Pancreas (tissue), 10 donors: ENCODE results near the gene PTPN14. TPM values are rescaled to one million over a fixed set of nuclear protein-coding genes. Genes with fewer than 3 reads are reported as not detected.
"Not testable (repeated sequence)": the region's sequence is repeated elsewhere in the genome, so short reads cannot be mapped to it uniquely, and the experiment has no call there.

Experiments
- ATAC-seq, 4 donors: fragments of 200-7000 bp; cut with Tn5 transposase; one replicate each; pipeline versions ENCODE4 v1.8.0 to v1.9.1; 2020; ENCODE audit warnings: mild to moderate bottlenecking in 4 of 4, moderate library complexity in 4 of 4
- DNase-seq, 6 donors: peaks; one replicate each; pipeline ENCODE4 v3.0.0-alpha.2; 2020
- FAIRE-seq: peaks from 2 replicates; lab custom pipeline; 2012; peaks lifted over from hg19 to GRCh38; lab: Jason Lieb, UNC
- H3K27ac ChIP-seq, 4 donors: fragments of 200-600 bp; sonication (generic); 1 replicate in 3 of 4; 2 replicates in 1 of 4; pipeline versions ENCODE4 v1.5.0 to v1.8.0; 2020
- H3K27me3 ChIP-seq, 4 donors: fragments of 200-600 bp; one replicate each; pipeline ENCODE4 v1.8.0; 2021
- H3K36me3 ChIP-seq, 3 donors: fragments of 200-600 bp; sonication (generic) in 1 of 3; one replicate each; pipeline versions ENCODE4 v1.5.0 to v1.8.0; 2020 to 2021
- H3K4me1 ChIP-seq, 3 donors: fragments of 200-600 bp; one replicate each; pipeline ENCODE4 v1.8.0; 2021
- H3K4me3 ChIP-seq, 4 donors: fragments of 200-600 bp; sonication (generic) in 2 of 4; one replicate each; pipeline versions ENCODE4 v1.5.0 to v1.8.0; 2020 to 2021
- H3K9me3 ChIP-seq, 4 donors: fragments of 200-600 bp; one replicate each; pipeline ENCODE4 v1.8.0; 2021
- WGBS, 2 donors: extraction: QIAGEN DNeasy Blood & Tissue Kit; methylation state at CpG; one replicate each; pipeline ENCODE4 v1.1.7; 2013; 5-methylcytosine and 5-hydroxymethylcytosine counted together
- intact Hi-C, 3 donors: fragments of 100-400 bp; cut with DNase I; formaldehyde crosslinking; loops; one replicate each; pipeline versions ENCODE4 v1.11.1 to v1.14.2; 2022
- polyA plus RNA-seq, 2 donors: library from polyadenylated mRNA; stranded (reverse); fragments of 200-250 nt; gene quantifications; one replicate each; pipeline ENCODE4 v1.2.3, GENCODE V29; 2013
- total RNA-seq, 6 donors: library from RNA; stranded (reverse); fragmentation: NEBNext Ultra II Directional in 4 of 6; extraction: Animal tissue kit (Norgen Biotek cat#: 25700) in 4 of 6; gene quantifications; one replicate each; pipeline versions ENCODE4 v1.2.1 to v1.2.4, GENCODE V29; 2021 to 2023
- TF ChIP-seq, protein P1 (sequence below), 4 donors: fragments of 200-600 bp; sonication (generic) in 3 of 4; IDR thresholded peaks; one replicate each; pipeline versions ENCODE4 v1.5.0 to v1.8.0; 2021; ENCODE audit warnings: antibody characterized with exemption in 4 of 4
- donor health status: healthy with polysubstance abuse.
- donor health status: DM: no; HTN: no; CAD: no; lungs with moderate emphysema.
- donor health status: DM: no; HTN: no; CAD: no.
- donor health status: control.
- donor health status: control.
- donor health status: Bipolar disorder and iron deficiency.
- donor health status: DM: yes; HTN: yes; CAD: no.
- donor health status: DM: no; HTN: no; CAD: no.
- donor health status: DM: no; HTN: no; CAD: no.
- donor health status: DM: yes; HTN: yes; CAD: no.

PTPN14 gene
- total and polyA plus RNA-seq, 8 donors, result 1.9 to 17.5 (median 11.5) TPM

DNA sequence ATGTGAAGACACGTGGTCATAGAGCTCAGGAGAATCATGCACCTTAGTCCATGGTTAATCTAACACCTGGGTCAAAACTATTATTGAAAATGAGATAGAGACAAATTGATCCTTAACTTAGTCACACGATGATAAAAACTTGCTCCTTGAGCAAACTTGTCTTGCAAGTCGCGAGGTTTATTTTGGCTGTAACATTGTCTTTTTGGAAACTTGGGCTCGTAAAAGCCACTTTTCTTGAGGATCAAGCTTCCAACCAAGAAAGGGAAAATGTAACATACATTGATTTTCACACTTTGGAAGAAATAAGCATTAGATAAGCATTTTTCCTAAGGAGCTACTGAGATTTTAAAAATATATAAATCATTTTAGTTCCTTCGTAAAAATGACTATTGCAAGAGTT, 31.7 kb upstream of the PTPN14 start:
- no peaks in the 10 kb centered on the region for H3K9me3 ChIP-seq
- 45 to 46% methylated on average over 6 of the region's 6 CpGs for WGBS, 2 donors
- peaks cover 0 to 6% (median 0%) of the 10 kb centered on the region in 3 donors for H3K4me1 ChIP-seq
- no peak overlapping the region for H3K4me3 ChIP-seq
- ATAC-seq (no peak), DNase-seq (no peak), FAIRE-seq (no peak)
- intact Hi-C loops, result no loop called here
- no peak overlapping the region for H3K27ac ChIP-seq
- H3K36me3 ChIP-seq, result no peaks in the 10 kb centered on the region
- TF ChIP-seq, protein P1, sequence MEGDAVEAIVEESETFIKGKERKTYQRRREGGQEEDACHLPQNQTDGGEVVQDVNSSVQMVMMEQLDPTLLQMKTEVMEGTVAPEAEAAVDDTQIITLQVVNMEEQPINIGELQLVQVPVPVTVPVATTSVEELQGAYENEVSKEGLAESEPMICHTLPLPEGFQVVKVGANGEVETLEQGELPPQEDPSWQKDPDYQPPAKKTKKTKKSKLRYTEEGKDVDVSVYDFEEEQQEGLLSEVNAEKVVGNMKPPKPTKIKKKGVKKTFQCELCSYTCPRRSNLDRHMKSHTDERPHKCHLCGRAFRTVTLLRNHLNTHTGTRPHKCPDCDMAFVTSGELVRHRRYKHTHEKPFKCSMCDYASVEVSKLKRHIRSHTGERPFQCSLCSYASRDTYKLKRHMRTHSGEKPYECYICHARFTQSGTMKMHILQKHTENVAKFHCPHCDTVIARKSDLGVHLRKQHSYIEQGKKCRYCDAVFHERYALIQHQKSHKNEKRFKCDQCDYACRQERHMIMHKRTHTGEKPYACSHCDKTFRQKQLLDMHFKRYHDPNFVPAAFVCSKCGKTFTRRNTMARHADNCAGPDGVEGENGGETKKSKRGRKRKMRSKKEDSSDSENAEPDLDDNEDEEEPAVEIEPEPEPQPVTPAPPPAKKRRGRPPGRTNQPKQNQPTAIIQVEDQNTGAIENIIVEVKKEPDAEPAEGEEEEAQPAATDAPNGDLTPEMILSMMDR (IDR thresholded peaks at IDR 0.05), result no peak
- no peaks in the 10 kb centered on the region for H3K27me3 ChIP-seq

DNA sequence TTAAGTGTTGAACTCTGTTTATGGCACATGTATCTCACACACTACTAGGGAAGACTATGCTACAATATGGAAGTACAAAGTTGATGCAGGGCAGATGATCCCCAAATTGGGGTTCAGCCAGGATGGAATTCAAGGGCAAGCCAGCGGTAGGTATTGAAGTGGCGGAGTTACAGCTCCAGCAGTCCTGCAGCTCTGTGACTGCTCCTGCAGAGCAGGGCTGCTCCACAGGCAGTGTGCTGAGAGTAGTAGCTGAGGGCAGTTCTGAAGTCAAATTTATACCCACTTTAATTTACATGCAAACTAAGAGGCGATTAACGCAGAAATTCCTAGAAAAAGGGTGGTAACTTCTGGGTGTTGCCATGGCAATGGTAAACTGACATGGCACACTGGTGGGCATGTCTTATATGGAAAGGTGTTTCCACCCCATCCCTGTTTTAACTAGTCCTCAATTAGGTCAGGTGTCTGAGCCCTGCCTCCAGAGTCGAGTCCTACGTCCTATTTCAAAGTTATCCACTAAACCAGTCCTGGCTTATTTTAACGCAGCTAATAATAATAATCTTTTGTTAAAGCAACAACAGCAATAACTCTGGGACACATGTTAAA, 31.0 kb upstream of the PTPN14 start:
- ATAC-seq (peak in 2 of 4 donors; percentile 19 to 29), FAIRE-seq (no peak), DNase-seq (no peak)
- intact Hi-C loops, result no loop called here
- TF ChIP-seq, protein P1 (IDR thresholded peaks at IDR 0.05), result no peak
- Histone ChIP-seq H3K9me3 (no peaks in the 10 kb centered on the region), H3K27ac (no peak overlapping the region), H3K36me3 (no peaks in the 10 kb centered on the region), H3K27me3 (no peaks in the 10 kb centered on the region), H3K4me1 (peaks cover 0 to 6% (median 0%) of the 10 kb centered on the region in 3 donors), H3K4me3 (no peak overlapping the region)
- WGBS, 2 donors, result 75 to 78% methylated on average over 7 of the region's 7 CpGs

DNA sequence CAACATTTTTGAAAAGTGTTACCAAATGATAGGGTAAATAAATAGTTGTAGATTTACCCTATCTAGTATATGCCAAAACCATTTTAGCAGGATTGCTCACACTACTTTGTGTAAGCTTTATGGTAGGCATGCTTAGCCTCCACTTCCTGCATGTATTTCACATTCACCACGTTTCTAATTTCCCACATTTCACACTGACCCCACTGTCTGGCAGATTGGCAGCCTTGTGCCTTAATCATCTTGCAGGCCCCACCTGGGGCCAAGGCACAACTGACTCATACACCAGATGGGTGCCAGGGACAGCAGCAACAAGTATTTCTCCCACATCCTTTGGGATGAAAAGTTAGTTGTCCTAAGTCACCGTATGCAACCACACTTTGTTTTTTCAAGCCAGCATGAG, 30.4 kb upstream of the PTPN14 start:
- no peaks in the 10 kb centered on the region for H3K36me3 ChIP-seq
- TF ChIP-seq, protein P1 (IDR thresholded peaks at IDR 0.05), result no peak
- DNase-seq (peak in 3 of 6 donors; percentile 4 to 47 (median 43)), ATAC-seq (peak; percentile 36 to 83 (median 67)), FAIRE-seq (no peak)
- no peaks in the 10 kb centered on the region for H3K9me3 ChIP-seq
- H3K4me3 ChIP-seq, result no peak overlapping the region
- no peak overlapping the region for H3K27ac ChIP-seq
- intact Hi-C loops, result no loop called here
- no peaks in the 10 kb centered on the region for H3K27me3 ChIP-seq
- 35 to 36% methylated on average over 2 of the region's 2 CpGs for WGBS, 2 donors
- H3K4me1 ChIP-seq, result peaks cover 0 to 6% (median 0%) of the 10 kb centered on the region in 3 donors

DNA sequence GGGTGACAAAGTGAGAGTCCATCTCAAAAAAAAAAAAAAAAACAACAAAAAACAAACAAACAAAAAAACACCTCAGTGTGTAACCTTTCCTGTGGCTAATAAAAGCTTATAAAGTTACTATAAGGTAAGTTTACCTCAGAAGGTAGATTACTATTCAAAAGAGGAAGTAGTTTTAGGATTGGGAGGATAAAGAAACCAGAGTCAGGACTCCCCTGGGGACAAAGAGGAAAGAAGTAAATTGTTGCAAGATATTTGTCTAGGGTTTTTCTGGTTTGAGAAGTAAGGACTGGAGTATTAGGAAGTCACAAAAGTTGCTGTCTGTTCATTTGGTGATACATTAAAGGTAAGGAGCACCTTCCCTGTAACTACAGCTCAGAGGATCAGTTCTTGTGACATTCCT, 27.8 kb upstream of the PTPN14 start:
- Histone ChIP-seq H3K36me3 (no peaks in the 10 kb centered on the region), H3K27me3 (no peaks in the 10 kb centered on the region), H3K27ac (no peak overlapping the region), H3K4me1 (peaks cover 0 to 6% (median 0%) of the 10 kb centered on the region in 3 donors), H3K4me3 (no peak overlapping the region), H3K9me3 (no peaks in the 10 kb centered on the region)
- no peak for FAIRE-seq
- intact Hi-C loops, result no loop called here
- no peak for ATAC-seq
- TF ChIP-seq, protein P1 (IDR thresholded peaks at IDR 0.05), result no peak
- no peak for DNase-seq

GRCh38 chr1:214576120-214576519, 24.7 kb upstream of the PTPN14 start:
- H3K4me1 ChIP-seq, intact Hi-C loops, H3K4me3 ChIP-seq, H3K27ac ChIP-seq, DNase-seq, FAIRE-seq, H3K36me3 ChIP-seq, ATAC-seq, H3K9me3 ChIP-seq, H3K27me3 ChIP-seq: not testable (repeated sequence)
- WGBS, 2 donors, result 81 to 83% methylated on average over 3 of the region's 3 CpGs
